HG03045 (cell line): ENCODE data around the gene FPR3.
"Not testable (repeated sequence)": the region's sequence is repeated elsewhere in the genome, so short reads cannot be mapped to it uniquely, and the experiment has no call there.

Source experiments
- ATAC-seq: cut with Tn5 transposase; IDR thresholded peaks from one replicate; pipeline ENCODE4 v1.9.1; 2021; ENCODE audit warnings: mild to moderate bottlenecking, moderate library complexity; ENCODE audit not compliant: unreplicated experiment

Gene FPR3

DNA sequence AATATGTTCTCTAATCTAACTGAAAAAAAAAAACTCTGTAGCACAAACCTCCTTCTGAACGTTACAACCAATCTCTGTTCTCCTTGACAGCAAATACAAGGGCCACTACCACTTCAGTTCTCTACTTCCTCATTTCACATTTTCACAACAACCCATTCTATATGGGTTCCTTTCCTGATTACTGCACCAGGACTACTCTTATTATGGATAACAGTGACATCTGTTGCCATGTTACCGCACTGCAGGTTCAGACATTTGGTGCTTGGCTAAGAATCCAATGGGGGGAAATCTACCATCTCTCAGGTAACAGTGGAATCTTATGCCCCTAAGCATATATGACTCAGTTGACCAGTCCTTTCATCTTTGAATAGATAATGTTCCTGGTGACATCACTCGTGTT lies 11.6 kb upstream of the FPR3 start:
- no peak for ATAC-seq

DNA sequence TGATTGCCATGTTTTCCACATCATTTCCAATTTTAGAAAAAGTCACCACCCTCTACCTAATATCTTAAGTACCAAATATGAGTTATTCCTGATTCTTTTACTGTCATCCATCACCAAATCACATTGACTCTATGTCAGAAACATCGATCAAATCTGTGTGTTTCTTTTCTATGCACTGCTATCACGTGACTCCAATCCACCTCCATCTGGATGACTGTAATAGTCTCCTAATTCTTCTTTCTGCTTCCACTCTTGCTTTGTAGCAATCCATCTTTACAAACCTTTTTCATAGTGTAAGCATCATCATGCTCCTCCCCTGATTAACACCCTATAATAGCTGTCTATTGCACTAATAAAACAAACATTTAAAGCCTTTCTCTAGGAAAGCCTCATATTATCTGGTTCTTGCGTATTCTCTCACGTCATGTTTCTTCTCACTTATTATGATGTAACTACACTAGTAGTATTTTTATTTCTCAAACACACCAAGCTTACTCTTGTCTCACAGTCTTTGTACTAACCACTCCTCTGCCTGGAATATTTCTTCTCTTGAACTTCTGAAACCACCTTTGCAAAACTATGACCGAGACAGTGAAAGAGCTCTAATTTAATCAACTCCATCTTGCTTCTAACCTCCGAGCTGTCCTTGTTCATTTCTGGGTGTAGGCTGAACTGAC lies 10.7 kb upstream of the FPR3 start:
- ATAC-seq, result no peak

DNA sequence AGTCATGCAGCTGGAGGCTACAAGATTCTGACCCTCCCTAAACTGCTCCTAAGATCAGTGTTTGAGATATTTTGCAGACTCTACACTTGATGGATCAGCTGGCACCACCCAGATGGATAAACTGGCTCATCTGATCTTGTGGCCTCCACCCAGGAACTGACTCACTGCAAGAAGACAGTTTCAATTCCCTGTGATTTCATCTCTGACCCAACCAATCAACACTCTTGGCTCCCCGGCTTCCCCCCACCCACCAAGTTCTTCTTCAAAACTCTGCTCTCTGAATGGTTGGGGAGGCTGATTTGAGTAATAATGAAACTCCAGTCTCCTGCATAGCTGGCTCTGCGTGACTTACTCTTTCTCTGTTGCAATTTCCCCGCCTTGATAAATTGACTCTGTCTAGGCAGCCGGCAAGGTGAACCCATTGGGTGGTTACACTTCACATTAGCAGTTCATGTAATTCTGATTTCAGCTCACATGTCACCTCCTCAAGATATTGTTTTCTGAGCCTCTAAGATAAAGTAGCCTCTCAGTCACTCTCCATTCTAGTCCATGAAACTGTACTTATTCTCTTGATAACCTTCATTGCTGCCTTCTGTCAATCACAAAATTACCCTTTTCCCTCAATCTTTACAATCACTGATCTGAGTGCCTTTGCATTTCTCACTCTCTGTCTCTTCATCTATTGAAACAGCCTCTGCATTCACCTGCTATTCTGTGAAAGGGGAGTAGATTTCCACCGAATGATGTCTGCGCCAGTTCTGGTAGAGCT lies 9.9 kb upstream of the FPR3 start:
- no peak for ATAC-seq

DNA sequence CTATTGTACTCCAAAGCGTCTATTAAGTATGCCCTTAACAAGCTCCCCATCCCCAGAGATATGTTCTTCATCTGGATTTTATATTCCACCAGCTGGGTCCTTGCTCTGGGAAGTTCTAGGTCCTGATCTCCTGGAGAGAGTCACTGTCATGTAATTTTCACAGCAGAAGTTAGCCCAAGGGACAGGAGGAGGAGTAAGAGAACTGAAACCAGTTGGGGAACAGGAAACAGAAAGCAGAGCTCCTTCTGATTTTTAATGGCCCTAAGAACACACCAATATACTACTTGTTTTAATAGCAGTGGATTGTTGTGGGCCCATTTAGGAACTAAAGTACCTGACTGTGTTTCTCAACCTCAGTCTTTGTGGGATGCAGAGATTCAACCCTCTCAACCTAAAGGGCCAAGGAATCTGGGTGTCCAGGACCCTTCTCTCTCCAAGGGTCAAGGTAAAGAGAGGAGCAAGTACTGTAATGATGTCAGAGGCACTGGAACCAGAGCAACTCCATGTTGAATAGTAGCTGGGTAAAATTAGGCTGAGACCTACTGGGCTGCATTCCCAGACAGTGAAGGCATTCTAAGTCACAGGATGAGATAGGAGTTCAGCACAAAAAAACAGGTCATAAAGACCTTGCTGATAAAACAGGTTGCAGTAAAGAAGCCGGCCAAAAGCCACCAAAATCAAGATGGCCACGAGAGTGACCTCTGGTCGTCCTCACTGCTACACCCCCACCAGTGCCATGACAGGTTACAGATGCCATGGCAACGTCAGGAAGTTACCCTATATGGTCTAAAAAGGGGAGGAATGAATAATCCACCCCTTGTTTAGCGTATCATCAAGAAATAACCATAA lies 8.1 kb upstream of the FPR3 start:
- ATAC-seq, result no peak

DNA sequence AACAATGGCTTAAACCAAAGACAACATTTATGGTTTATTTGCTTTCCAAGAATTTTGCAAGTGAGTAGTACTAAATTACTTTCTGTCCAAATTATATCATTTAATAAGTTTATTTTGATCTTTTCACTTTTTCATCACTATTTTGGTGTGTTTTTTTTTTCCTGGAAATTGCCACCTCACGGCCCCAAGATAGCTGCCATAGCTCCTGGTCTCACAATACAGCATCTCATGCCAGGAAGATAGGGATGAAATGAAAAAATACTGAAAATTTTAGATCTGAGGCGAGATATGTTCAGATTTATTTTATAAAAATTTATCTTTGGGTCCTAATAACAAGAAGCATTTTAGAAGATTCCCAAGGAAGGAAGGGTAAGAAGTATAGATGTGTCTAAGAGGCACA lies 6.9 kb upstream of the FPR3 start:
- ATAC-seq, result no peak

DNA sequence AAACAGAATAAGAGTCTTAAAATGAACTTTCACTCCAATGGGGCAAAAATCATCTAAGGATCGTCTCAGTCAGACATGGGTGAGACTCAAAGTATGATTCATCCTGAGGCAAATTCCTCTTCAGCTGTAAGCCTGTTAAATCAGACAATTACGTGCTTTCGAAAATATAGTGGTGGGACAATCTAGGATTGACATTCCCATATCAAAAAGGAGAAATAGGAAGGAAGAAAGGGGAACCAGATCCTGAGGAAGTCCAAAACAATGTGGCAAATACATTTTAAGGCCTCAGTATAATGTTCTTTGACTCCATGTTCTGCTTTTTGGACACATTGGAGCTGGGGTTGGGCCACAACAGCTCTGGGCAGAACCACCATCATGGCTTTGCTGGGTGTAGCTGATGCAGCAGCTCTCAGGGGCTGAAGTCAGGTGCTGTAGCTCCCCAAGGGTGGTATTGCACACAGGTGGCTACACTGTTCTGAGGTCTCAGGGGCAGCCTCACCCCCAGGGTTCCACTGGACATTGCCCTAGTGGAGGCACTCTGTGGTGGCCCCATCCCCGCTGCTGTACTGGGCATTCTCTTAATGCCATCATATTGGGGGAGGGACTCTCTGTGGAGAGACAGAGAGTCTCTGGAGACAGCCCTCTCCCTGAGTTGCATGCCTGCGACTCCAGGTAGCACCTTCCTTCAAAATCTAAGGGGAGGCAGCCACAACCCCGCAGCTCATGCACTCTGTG lies 5.7 kb upstream of the FPR3 start:
- no peak for ATAC-seq

DNA sequence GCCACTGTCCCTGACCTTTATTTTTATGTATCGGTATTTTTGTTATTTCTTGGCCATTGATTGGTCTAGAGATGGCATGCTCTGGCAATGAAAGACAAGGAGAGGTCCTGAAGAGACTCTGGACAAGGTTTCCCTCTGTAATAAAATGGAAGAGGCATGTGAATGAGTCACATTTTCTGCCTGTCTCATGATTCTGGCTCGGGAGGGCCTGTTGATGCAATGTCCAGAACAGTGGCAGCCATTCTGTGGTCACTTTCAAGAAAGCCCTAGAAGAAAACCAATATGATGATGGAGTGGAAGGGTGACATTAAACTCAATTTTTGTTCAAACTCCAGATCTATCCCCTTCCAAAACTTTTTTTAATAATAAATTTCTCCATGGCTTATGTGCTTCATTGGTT lies 2.0 kb upstream of the FPR3 start:
- no peak for ATAC-seq

DNA sequence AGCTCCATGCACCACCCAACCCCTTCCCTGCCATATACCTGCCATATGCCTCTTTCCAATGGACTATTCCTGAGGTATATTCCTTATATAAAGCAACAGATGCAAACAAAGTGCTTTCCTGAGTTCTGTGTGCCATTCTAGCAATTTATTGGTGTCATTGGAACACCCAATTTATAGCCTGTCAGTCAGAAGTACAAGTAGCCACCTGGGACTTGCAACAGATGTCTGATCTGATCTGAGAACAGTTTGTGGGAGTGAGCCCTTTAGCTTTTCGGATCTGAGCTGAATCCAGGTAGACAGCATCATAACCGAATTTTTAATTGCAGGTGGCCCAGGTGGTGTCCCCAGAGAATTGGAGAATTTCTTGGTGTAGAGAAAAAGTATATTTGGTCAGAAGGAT lies 963 bp upstream of the FPR3 start:
- ATAC-seq, result no peak

DNA sequence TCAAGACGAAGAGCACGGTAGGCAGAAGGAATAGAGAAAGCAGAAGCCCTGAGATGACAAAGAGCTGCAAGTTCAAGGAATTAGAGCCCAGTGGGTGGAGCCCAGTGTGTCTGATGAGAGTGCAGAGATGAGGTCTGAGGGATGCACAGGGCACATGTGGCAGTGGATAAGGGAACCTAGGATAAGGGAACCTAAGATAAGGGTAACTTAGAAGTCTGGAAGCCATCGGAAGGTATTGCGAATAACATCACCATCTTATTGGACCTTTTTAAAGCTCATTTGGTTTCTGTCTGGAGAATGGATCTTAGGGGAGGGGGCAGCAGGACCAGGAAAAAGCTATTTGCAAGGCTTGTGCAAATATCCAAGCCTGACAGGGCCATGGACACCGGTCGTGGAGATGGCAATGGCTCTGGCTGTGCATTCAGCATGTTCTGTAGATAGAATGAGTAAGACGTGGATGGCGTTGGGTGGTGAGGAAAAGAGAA lies 1.3 kb downstream of the FPR3 start:
- no peak for ATAC-seq

DNA sequence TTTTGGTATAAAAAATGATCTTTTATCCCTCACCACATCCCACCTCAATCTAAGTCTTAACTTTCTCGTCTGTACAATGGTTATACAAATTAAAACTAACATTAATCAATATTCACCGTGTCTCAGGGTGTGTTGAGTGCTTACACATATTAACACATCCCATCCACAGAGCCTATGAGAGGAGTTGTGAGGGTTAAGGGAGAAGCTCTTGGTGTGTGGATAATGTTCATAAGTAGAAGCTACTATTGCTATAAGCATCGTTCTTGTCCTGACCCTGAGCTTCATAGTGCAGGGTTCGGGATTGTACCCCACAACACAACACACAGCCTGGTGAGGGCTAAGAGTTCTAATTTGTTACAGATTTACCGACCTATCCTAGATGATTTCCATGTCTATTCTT lies 2.5 kb downstream of the FPR3 start:
- no peak for ATAC-seq

DNA sequence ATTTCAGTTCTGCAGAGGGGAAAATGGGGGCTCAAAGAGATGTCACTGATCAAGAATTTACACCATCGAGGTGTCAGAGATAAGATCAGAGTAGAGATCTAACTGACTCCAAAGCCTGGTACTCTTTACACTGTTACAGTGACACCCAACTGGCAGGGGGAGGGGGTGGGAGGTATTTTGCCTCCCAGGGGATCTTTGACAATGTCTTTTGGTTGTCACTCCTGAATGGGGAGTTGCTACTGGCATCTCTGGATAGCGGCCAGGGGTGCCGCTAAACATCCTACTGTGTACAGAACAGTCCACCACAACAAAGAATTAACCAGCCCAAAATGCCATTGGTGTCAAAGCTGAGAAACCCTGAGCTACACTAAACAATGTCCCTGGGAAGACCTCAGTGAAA lies 3.1 kb downstream of the FPR3 start:
- no peak for ATAC-seq

DNA sequence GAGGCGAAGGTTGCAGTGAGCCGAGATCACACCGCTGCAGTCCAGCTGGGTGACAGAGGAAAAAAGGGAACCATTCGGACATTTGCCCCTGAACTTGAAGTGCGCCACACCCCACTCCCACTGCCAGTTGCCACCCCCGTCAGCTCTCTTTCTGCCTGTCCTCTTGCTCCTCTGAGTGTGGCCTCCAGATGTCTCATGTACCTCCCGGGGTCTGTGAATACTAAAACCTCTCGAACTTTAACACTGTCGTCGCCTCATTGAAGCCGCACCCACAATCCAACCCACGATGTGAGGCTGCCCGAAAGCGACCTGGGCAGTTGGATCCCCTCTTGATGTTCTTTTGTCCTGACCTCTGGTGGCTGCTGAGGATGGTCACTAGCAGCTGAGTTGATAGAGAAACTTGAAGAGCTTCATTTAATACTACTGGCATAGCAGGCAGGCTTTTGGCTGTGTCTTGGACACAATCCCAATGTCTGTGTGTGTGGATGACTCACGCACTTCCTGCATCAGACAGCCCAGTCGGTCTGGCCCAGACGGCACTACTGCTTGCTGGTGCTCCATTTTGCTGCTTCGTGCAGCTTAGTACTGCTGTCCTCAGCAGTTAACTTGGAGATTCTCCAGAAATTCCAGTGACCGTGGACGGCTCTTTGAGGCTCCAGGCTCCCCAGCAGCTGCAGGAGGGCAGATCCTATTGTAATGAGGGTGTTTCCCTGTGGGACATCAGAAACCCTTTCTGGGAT lies 4.2 kb downstream of the FPR3 start:
- ATAC-seq, result no peak

DNA sequence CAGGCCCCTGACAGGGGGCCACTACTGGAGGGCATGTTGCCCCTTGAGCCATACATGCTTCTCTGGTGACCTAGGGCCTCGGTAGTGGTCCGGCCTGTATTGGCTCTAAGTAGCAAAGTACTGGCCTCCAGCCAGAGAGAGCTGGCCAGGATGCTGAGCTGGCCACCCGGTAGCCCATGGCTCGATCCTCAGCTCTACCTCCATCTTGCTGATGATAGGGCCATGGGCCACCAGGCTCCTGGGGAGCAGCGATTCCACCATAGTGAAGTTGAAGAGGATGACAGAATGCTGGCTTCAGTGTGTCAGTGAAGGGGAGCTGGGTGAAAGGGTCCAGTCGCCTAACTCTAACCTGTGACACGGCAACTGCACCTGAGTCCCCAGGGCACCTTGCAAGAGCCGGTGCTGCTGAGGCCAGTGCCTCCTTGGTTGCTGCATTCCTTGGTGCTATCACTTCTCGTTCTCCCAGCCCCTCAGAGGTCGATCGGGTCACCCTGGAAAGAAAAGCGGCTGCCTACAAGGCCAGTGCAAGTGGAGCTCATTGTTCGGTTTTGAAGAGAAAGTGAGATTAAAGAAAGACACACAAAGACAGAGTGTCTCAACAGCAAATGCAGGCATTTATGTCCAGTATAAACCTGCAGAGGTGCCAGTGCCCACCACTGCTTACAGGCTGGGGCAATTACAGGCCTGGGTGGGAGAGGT lies 5.0 kb downstream of the FPR3 start:
- ATAC-seq, result no peak

DNA sequence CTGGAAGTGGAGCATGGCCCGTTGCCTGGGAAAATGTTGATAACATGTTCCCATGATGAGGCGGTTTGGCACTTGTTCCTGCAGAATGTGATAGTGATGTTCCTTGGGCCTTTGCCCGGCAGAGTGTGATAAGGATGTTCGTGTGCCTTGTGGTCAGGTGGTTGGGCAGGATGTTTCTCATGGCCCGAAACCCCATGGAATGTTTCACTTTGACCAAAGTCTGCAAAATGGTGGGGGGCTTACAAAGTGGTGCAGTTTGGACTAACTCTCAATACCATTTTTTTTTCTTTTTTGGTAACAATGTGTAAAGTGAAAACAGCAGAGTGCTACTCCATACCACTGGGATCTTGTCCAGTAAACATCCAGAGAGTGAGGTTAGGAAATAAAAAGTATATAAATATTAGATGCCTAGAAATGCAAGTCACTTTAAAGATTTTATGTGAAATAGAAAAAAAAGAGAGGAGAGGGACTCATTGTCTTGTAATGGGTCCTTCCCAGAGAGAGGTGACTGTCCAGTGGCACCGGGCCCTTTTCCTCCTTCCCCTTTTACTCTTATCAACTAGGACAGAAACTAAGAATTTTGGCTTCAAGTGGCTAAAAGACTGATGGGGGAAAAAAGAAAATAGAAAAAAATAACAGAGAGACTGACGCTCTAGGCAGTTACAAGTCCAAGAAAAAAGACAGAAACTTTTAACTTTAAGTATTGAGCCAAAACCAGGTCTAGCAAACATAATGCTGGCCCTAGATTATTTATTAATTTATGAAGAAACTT lies 5.7 kb downstream of the FPR3 start:
- ATAC-seq, result no peak

DNA sequence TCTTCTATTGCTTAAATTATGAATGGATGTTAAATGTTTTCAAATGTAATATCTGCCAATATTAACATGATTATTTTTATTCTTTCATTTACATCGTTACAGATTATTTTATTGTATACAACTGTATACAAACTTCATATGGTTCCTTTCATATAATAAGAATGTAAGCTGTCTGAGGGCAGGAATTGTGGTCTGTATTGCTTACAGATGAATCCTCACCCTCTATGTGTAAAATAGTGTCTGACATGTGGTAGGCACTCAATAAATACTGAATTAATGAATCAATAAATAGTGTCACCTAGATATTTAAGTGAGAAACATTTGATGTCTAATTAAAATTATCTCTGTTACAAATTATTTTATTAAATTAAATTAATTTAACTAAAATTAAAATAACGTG lies 7.8 kb downstream of the FPR3 start:
- ATAC-seq, result no peak

DNA sequence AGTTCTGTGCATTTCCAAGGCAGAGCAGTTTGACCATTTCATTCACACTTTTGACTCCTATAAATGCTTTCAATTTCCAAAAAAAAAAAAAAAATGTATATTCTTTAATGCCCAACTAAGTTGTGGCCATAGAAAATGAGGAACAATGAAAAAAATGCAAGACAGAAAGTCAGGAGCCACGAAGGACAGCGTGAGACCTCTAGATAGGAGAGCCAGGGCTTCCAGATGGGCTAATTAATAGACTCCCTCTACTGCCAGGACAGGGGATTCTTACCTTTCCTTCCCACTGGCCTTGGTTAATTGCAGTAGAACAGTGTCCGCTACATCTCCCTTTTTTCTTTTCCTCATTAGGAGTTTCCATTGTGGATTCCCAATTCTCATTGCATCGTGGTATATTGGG lies 8.6 kb downstream of the FPR3 start:
- no peak for ATAC-seq

DNA sequence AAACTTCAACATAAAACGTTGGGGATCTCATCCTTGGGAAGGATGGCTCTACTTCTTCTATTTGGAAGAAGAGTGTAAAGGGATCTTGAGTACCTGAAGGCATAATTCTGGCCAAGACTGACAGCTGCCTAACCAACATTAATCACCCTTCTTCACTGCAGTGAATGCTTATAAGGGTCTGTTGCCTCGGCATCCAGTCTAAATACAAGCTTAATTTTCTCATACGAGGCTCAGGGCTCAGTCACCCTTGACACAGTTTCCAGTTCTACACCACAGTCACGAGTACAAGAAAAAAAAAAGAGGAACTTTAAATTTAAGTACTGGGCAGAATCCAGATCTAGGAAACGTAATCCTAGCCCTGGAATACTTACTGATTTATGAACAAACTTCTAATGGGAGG lies 9.0 kb downstream of the FPR3 start:
- no peak for ATAC-seq

DNA sequence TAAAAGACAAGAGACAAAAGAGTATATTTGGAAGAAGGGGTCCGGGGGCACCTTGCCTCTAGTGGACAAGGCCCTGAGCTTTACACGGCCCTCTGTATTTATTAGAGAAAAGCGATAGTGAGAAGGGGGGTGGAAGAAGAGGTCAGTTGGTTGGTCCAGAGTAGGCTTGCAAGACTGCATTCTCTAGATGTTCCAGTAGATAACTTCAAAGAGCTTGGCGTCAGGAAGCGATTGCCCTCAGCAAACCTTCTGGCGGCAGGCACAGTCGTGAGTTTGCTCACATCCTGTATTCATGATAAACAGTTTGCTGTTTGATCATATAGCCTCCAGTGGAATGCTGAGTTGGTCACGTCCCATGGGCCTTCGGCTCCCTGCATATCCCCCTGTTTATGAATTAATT lies 9.8 kb downstream of the FPR3 start:
- ATAC-seq, result not testable (repeated sequence)

DNA sequence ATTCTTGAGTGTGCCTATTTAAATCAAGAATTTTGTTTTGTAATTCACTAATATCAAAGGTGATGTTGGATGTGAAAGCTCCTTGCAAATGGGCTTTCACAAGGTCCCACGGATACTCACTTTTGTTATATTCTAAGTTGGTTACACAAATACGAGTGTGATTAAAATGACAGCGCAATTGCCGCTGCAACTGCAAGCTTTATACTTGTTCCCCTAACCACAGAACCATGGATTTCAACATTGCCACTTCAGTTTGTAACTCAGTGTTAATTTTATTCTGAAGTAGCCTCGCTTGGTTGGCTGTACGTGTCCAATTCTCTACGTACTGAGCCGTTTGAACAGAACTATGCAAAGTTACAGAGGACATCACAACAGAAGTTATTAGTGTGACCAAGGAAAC lies 10.4 kb downstream of the FPR3 start:
- ATAC-seq, result not testable (repeated sequence)
